WTC11 (cell line): ENCODE measurements around the gene BGN. TPM values are rescaled to one million over a fixed set of nuclear protein-coding genes. Genes with fewer than 3 reads are reported as not detected.

Experiments
- ATAC-seq: fragments of 200-7000 bp; cut with Tn5 transposase; 2 replicates; pipeline ENCODE4 v1.10.0; 2021; ENCODE audit warnings: mild to moderate bottlenecking, moderate library complexity
- CTCF ChIA-PET: fragments of 300-600 bp; sonication (Branson Sonifier 250); formaldehyde crosslinking; loops from one replicate; lab custom pipeline; 2021; ENCODE audit warnings: antibody characterized with exemption; lab: Charles Lee
- POLR2A ChIA-PET: fragments of 350-600 bp; sonication (Branson Sonifier 250); formaldehyde crosslinking; loops from one replicate; lab custom pipeline; 2021; ENCODE audit warnings: antibody characterized with exemption; lab: Charles Lee
- DNase-seq: peaks from one replicate; pipeline ENCODE4 v3.0.0; 2021; ENCODE audit warnings: low spot score
- H3K27ac Mint-ChIP-seq: 2 replicates; pipeline ENCODE4 v1.8.0; 2021; ENCODE audit warnings: mixed read lengths
- H3K27me3 Mint-ChIP-seq: 2 replicates; pipeline ENCODE4 v1.8.0; 2021; ENCODE audit warnings: low read depth, mild to moderate bottlenecking, moderate library complexity, mixed read lengths
- H3K36me3 Mint-ChIP-seq: 2 replicates; pipeline ENCODE4 v1.8.0; 2021; ENCODE audit warnings: mixed read lengths
- H3K4me1 Mint-ChIP-seq: 2 replicates; pipeline ENCODE4 v1.8.0; 2022; ENCODE audit warnings: mixed read lengths
- H3K4me3 Mint-ChIP-seq: 2 replicates; pipeline ENCODE4 v1.8.0; 2021; ENCODE audit warnings: mild to moderate bottlenecking, moderate library complexity, mixed read lengths
- H3K9me3 Mint-ChIP-seq: 2 replicates; pipeline ENCODE4 v1.8.0; 2021; ENCODE audit warnings: mixed read lengths
- ATF2 ChIP-seq: sonication (generic); formaldehyde crosslinking; IDR thresholded peaks from 2 replicates; pipeline ENCODE4 v1.8.1; 2022; ENCODE audit warnings: low read depth, missing genetic modification reagents, borderline replicate concordance
- CBFB ChIP-seq: sonication (generic); formaldehyde crosslinking; IDR thresholded peaks from 2 replicates; pipeline ENCODE4 v1.8.1; 2022; ENCODE audit warnings: mild to moderate bottlenecking, low read depth, missing genetic modification reagents
- CTCF ChIP-seq: fragments of 200-600 bp; IDR thresholded peaks from 2 replicates; pipeline ENCODE4 v1.8.0; 2022; ENCODE audit warnings: antibody characterized with exemption
- IRF1 ChIP-seq: sonication (generic); formaldehyde crosslinking; IDR thresholded peaks from 2 replicates; pipeline ENCODE4 v1.8.0; 2023; ENCODE audit warnings: missing genetic modification reagents
- IRF2 ChIP-seq: sonication (generic); formaldehyde crosslinking; IDR thresholded peaks from 2 replicates; pipeline ENCODE4 v1.8.0; 2022; ENCODE audit warnings: low read depth, missing genetic modification reagents, borderline replicate concordance
- MAX ChIP-seq: sonication (generic); formaldehyde crosslinking; IDR thresholded peaks from 2 replicates; pipeline ENCODE4 v1.8.0; 2022; ENCODE audit warnings: mild to moderate bottlenecking, missing genetic modification reagents
- RELA ChIP-seq: sonication (generic); formaldehyde crosslinking; IDR thresholded peaks from 2 replicates; pipeline ENCODE4 v1.8.1; 2022; ENCODE audit warnings: missing genetic modification reagents, mild to moderate bottlenecking, borderline replicate concordance
- SMAD3 ChIP-seq: sonication (generic); formaldehyde crosslinking; IDR thresholded peaks from 2 replicates; pipeline ENCODE4 v1.8.0; 2022; ENCODE audit warnings: missing genetic modification reagents, mild to moderate bottlenecking, borderline replicate concordance
- SMAD4 ChIP-seq: sonication (generic); formaldehyde crosslinking; IDR thresholded peaks from 2 replicates; pipeline ENCODE4 v1.8.0; 2022; ENCODE audit warnings: mild to moderate bottlenecking, missing genetic modification reagents
- TP53 ChIP-seq: sonication (generic); formaldehyde crosslinking; IDR thresholded peaks from 2 replicates; pipeline ENCODE4 v1.8.1; 2023; ENCODE audit warnings: mild to moderate bottlenecking, missing genetic modification reagents
- ZNF121 ChIP-seq: sonication (generic); formaldehyde crosslinking; IDR thresholded peaks from 2 replicates; pipeline ENCODE4 v1.8.0; 2023; ENCODE audit warnings: missing genetic modification reagents
- ZNF219 ChIP-seq: sonication (generic); formaldehyde crosslinking; IDR thresholded peaks from 2 replicates; pipeline ENCODE4 v1.8.0; 2023; ENCODE audit warnings: missing genetic modification reagents, mild to moderate bottlenecking, borderline replicate concordance
- ZNF232 ChIP-seq: sonication (generic); formaldehyde crosslinking; IDR thresholded peaks from 2 replicates; pipeline ENCODE4 v1.8.0; 2022; ENCODE audit warnings: mild to moderate bottlenecking, missing genetic modification reagents
- ZNF281 ChIP-seq: sonication (generic); formaldehyde crosslinking; IDR thresholded peaks from 2 replicates; pipeline ENCODE4 v1.8.0; 2023; ENCODE audit warnings: mild to moderate bottlenecking, missing genetic modification reagents
- ZNF532 ChIP-seq: fragments of 250-450 bp; sonication (Bioruptor Pico); IDR thresholded peaks from 2 replicates; pipeline ENCODE4 v1.9.0; 2021; ENCODE audit warnings: mild to moderate bottlenecking, borderline replicate concordance
- ZNF671 ChIP-seq: fragments of 250-450 bp; sonication (Bioruptor Pico); IDR thresholded peaks from 2 replicates; pipeline ENCODE4 v1.8.0; 2021; ENCODE audit warnings: mild to moderate bottlenecking
- total RNA-seq: library from RNA; stranded (reverse); gene quantifications from 3 replicates; pipeline ENCODE4 v1.2.3, GENCODE V29; 2021
- TF ChIP-seq, protein P1 (sequence below): sonication (generic); formaldehyde crosslinking; IDR thresholded peaks from 2 replicates; pipeline ENCODE4 v1.8.1; 2023; ENCODE audit warnings: mild to moderate bottlenecking, moderate library complexity, missing genetic modification reagents
- TF ChIP-seq, protein P2 (sequence below): sonication (generic); formaldehyde crosslinking; IDR thresholded peaks from 2 replicates; pipeline ENCODE4 v1.8.1; 2022; ENCODE audit warnings: mild to moderate bottlenecking, missing genetic modification reagents, moderate library complexity, borderline replicate concordance
- TF ChIP-seq, protein P3 (sequence below): sonication (generic); formaldehyde crosslinking; IDR thresholded peaks from 2 replicates; pipeline ENCODE4 v1.8.0; 2022; ENCODE audit warnings: mild to moderate bottlenecking, missing genetic modification reagents

Gene BGN
- total RNA-seq, 1 experiment from 2014 or later = 1.8 TPM

GRCh38 chrX:153501530-153501929 is 6.8 kb downstream of the BGN start:
- TF ChIP-seq SMAD4 = no peak
- no peak for TF ChIP-seq ZNF532 (CRISPR knock-in tag)
- TF ChIP-seq ZNF219 (CRISPR knock-in tag) = no peak
- TF ChIP-seq, protein P1, sequence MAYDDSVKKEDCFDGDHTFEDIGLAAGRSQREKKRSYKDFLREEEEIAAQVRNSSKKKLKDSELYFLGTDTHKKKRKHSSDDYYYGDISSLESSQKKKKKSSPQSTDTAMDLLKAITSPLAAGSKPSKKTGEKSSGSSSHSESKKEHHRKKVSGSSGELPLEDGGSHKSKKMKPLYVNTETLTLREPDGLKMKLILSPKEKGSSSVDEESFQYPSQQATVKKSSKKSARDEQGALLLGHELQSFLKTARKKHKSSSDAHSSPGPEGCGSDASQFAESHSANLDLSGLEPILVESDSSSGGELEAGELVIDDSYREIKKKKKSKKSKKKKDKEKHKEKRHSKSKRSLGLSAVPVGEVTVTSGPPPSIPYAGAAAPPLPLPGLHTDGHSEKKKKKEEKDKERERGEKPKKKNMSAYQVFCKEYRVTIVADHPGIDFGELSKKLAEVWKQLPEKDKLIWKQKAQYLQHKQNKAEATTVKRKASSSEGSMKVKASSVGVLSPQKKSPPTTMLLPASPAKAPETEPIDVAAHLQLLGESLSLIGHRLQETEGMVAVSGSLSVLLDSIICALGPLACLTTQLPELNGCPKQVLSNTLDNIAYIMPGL (CRISPR knock-in tag) = no peak
- no peak for TF ChIP-seq MAX (CRISPR knock-in tag)
- TF ChIP-seq, protein P2, sequence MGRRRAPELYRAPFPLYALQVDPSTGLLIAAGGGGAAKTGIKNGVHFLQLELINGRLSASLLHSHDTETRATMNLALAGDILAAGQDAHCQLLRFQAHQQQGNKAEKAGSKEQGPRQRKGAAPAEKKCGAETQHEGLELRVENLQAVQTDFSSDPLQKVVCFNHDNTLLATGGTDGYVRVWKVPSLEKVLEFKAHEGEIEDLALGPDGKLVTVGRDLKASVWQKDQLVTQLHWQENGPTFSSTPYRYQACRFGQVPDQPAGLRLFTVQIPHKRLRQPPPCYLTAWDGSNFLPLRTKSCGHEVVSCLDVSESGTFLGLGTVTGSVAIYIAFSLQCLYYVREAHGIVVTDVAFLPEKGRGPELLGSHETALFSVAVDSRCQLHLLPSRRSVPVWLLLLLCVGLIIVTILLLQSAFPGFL = no peak
- no peak for TF ChIP-seq TP53 (CRISPR knock-in tag)
- TF ChIP-seq, all 79 proteins: peak for 0
- no peak overlapping the region for H3K4me3 Mint-ChIP-seq
- H3K9me3 Mint-ChIP-seq = peaks cover 6% of the 10 kb centered on the region; the same call in 1 of the 2 replicates
- ATAC-seq = no peak
- ChIA-PET CTCF (interaction anchor here (0.6 kb wide), 1 partner anchor 31 kb away, joined by 3 read pairs; the partner anchor contains the start of gene HAUS7), POLR2A (no interaction called here)
- H3K27ac Mint-ChIP-seq = no peak overlapping the region
- no peaks in the 10 kb centered on the region for H3K27me3 Mint-ChIP-seq
- H3K36me3 Mint-ChIP-seq = no peaks in the 10 kb centered on the region
- no peaks in the 10 kb centered on the region for H3K4me1 Mint-ChIP-seq
- no peak for DNase-seq

DNA sequence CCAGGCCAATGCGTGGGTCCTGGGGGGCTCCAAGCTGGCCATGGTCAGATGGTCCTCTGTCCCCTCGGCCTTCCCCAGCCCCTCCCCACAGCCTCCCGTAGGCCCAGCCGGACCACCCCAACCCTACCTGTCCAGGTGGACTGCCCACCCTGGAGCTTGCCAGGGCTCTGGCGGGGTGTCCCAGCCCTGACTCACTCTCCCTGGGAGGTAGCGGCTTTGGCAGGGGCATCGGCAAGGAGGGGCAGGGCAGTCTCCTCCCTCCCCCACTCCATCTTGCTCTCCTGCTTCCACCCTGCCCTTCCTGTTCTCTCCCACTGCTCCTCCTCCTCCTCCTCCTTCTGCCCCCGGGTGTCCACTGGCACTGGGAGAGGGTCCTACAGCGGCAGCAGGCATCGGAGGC is 7.4 kb downstream of the BGN start:
- Mint-ChIP-seq H3K27me3 (no peaks in the 10 kb centered on the region), H3K4me1 (no peaks in the 10 kb centered on the region), H3K27ac (no peak overlapping the region), H3K9me3 (peaks cover 6% of the 10 kb centered on the region; the same call in 1 of the 2 replicates), H3K4me3 (no peak overlapping the region), H3K36me3 (no peaks in the 10 kb centered on the region)
- POLR2A ChIA-PET = no interaction called here
- no peak for TF ChIP-seq ATF2
- no peak for TF ChIP-seq CBFB (CRISPR knock-in tag)
- no peak for TF ChIP-seq ZNF121 (CRISPR knock-in tag)
- TF ChIP-seq ZNF281 = no peak
- TF ChIP-seq ZNF232 (CRISPR knock-in tag) = no peak
- no peak for TF ChIP-seq ZNF671 (CRISPR knock-in tag)
- TF ChIP-seq SMAD3 (CRISPR knock-in tag) = no peak
- no peak for TF ChIP-seq CTCF
- no peak for TF ChIP-seq IRF2 (CRISPR knock-in tag)
- TF ChIP-seq, protein P3, sequence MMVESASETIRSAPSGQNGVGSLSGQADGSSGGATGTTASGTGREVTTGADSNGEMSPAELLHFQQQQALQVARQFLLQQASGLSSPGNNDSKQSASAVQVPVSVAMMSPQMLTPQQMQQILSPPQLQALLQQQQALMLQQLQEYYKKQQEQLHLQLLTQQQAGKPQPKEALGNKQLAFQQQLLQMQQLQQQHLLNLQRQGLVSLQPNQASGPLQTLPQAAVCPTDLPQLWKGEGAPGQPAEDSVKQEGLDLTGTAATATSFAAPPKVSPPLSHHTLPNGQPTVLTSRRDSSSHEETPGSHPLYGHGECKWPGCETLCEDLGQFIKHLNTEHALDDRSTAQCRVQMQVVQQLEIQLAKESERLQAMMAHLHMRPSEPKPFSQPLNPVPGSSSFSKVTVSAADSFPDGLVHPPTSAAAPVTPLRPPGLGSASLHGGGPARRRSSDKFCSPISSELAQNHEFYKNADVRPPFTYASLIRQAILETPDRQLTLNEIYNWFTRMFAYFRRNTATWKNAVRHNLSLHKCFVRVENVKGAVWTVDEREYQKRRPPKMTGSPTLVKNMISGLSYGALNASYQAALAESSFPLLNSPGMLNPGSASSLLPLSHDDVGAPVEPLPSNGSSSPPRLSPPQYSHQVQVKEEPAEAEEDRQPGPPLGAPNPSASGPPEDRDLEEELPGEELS = no peak
- no peak for TF ChIP-seq RELA
- no peak for TF ChIP-seq IRF1 (CRISPR knock-in tag)
- CTCF ChIA-PET = no interaction called here
- DNase-seq (no peak), ATAC-seq (no peak)
